ENCODE measurements around the gene BTBD9.

Gene BTBD9

DNA sequence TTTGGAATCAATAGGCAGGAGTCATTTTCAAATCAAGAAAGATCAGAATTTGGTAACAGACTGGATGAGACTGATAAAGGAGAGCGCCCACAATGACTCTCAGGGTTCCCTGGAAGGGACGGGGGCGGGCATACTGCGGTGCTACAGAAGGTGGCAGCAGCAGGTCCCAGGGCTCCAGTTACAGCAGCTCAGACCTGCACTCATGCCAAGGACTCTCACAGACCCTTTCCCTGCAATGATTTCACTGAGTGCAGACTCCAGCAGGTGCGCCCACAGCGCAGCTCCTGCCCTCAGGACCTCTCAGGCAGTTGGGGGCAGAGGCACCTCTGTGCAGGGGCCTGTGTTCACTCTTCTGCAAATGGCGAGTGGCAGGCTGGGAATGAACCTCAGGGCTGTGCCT lies 460.4 kb downstream of the BTBD9 start:
- Histone ChIP-seq H3K9me3 (ENCODE audit: control insufficient read depth, insufficient read depth, low read length) (no peaks in the 10 kb centered on the region), H3K4me1 (ENCODE audit: control insufficient read depth, insufficient read depth, low read length) (no peaks in the 10 kb centered on the region), H3K27me3 (ENCODE audit: control insufficient read depth, insufficient read depth, low read length) (no peaks in the 10 kb centered on the region), H3K27ac (ENCODE audit: low read length) (no peak overlapping the region), H3K4me3 (ENCODE audit: low read length) (no peak overlapping the region), H3K36me3 (ENCODE audit: control insufficient read depth, insufficient read depth, low read length) (no peaks in the 10 kb centered on the region)
- WGBS (ENCODE audit: insufficient coverage, insufficient read length): no CpG with 5 or more reads among the region's 7 CpGs
- no peak for DNase-seq (ENCODE audit: low read depth, low spot score)

DNA sequence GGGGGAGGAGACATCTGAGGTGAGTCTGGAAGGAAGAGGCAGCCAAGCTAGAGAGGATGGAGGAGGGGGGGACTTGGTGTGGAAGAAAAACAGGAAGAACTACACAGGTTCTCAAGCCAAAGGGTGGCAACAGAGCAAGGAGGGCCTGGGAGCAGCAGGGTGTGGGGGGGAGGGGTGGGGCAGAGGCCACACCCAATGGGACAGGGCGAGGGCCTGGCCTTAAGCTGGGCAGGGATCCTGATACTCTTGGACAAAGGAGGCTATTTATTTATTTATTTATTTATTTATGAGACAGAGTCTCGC lies 461.2 kb downstream of the BTBD9 start:
- no CpG with 5 or more reads among the region's 2 CpGs for WGBS (ENCODE audit: insufficient coverage, insufficient read length)
- H3K27ac ChIP-seq (ENCODE audit: low read length): no peak overlapping the region
- no peaks in the 10 kb centered on the region for H3K9me3 ChIP-seq (ENCODE audit: control insufficient read depth, insufficient read depth, low read length)
- H3K27me3 ChIP-seq (ENCODE audit: control insufficient read depth, insufficient read depth, low read length): no peaks in the 10 kb centered on the region
- H3K4me3 ChIP-seq (ENCODE audit: low read length): no peak overlapping the region
- no peak for DNase-seq (ENCODE audit: low read depth, low spot score)
- no peaks in the 10 kb centered on the region for H3K4me1 ChIP-seq (ENCODE audit: control insufficient read depth, insufficient read depth, low read length)
- no peaks in the 10 kb centered on the region for H3K36me3 ChIP-seq (ENCODE audit: control insufficient read depth, insufficient read depth, low read length)

DNA sequence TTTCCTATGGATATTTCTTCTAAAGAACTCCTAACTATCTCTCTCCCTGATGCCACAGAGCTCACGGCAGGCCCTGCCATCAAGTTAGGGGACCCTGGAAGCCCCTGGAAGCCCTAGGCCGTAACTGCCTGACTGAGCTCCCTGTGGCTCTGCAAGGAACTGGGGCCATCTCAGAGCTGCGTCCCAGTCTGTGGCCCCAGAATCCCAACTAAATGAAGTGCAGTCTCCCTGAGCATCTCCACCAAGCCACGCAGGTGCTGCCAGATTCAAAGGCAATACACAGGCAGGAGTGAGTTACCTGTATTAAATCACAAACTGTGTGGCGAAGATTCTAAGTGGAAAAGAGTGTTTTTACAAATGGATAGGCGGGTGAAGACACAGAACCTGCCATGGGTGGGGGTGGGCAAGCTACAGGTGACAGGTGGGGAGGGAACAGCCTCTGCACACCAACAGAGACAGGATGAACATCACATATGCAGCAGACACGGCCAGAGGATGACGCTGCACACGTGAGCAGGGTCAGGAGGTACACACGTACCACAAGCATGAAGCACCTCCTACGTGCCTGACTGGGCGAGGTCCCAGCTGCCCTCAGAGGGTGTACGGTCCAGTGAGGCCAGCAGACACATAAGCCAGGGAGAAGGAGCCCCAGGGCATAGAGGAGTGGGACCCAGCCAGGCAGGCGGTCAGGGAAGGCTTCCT lies 461.7 kb downstream of the BTBD9 start:
- WGBS (ENCODE audit: insufficient coverage, insufficient read length): no CpG with 5 or more reads among the region's 14 CpGs
- Histone ChIP-seq H3K36me3 (ENCODE audit: control insufficient read depth, insufficient read depth, low read length) (no peaks in the 10 kb centered on the region), H3K4me1 (ENCODE audit: control insufficient read depth, insufficient read depth, low read length) (no peaks in the 10 kb centered on the region), H3K27me3 (ENCODE audit: control insufficient read depth, insufficient read depth, low read length) (no peaks in the 10 kb centered on the region), H3K9me3 (ENCODE audit: control insufficient read depth, insufficient read depth, low read length) (no peaks in the 10 kb centered on the region), H3K4me3 (ENCODE audit: low read length) (no peak overlapping the region), H3K27ac (ENCODE audit: low read length) (no peak overlapping the region)
- DNase-seq (ENCODE audit: low read depth, low spot score): no peak

DNA sequence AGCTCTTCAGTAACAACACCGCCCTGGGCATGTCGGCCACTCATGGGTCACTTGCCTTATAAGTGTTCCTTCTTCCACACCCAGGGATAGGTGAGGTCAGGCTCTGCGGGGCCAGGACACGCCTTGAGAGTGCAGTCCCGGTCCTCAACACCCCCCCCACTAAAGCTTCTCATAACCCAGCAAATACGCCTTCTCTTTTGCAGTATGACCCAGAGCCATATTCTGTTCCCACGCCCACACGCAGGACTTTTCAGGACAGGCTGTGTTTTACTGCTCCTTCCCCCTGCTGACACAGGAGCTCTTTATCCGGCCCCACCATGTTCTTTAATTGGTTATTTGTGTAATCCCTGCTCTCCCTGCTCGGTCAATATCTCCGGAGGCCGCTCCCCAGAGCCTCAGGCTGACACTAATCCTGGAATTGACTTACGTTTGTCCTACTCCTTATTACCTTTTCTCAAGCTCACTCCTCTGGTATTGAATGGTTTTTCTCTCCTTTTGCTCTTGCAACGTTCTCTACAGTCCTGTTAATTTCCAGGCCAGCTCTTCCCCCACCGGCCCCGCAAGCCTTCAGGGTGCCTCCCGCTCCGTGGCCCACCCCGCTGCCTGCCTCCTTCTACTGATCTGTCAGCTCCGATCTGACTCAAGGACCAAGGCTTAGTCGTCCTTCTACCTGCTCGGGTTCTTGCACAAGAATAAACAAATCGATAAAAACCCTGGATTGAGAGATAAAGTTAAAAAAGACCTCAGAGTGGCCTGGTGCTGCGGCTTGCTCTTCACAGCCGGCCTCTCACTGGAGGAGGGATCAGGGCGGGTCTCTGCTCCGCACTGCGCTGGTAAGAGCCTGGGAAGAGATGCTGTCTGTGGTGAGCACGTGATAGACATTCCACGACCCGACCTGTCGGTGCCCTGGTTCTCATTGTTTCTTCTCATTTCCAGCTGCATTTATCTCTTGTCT lies 462.7 kb downstream of the BTBD9 start:
- H3K4me1 ChIP-seq (ENCODE audit: control insufficient read depth, insufficient read depth, low read length): no peaks in the 10 kb centered on the region
- no peak for DNase-seq (ENCODE audit: low read depth, low spot score)
- H3K36me3 ChIP-seq (ENCODE audit: control insufficient read depth, insufficient read depth, low read length): no peaks in the 10 kb centered on the region
- no peaks in the 10 kb centered on the region for H3K27me3 ChIP-seq (ENCODE audit: control insufficient read depth, insufficient read depth, low read length)
- no peak overlapping the region for H3K4me3 ChIP-seq (ENCODE audit: low read length)
- no peak overlapping the region for H3K27ac ChIP-seq (ENCODE audit: low read length)
- H3K9me3 ChIP-seq (ENCODE audit: control insufficient read depth, insufficient read depth, low read length): no peaks in the 10 kb centered on the region
- WGBS (ENCODE audit: insufficient coverage, insufficient read length): no CpG with 5 or more reads among the region's 32 CpGs

DNA sequence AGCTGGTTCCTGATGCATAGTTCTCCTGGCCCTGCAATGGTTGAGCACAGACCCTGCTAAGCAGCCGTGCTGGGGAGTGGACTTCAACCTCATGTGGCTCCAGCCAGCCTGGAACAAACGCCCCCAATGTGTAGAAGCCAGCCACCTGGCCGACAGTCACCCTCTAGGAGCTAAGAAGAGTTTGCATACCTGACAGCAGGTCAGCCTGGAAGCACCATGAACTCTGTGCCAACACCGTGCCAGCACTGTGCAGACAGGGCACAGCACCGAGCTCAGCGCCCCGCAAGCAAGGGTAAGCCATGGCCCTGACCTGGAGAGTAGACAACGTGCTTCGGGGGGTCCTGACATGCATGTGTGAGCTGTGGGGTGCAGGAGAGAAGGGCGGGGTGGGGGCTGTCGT lies 463.9 kb downstream of the BTBD9 start:
- Histone ChIP-seq H3K27ac (ENCODE audit: low read length) (no peak overlapping the region), H3K4me1 (ENCODE audit: control insufficient read depth, insufficient read depth, low read length) (no peaks in the 10 kb centered on the region), H3K9me3 (ENCODE audit: control insufficient read depth, insufficient read depth, low read length) (no peaks in the 10 kb centered on the region), H3K27me3 (ENCODE audit: control insufficient read depth, insufficient read depth, low read length) (no peaks in the 10 kb centered on the region), H3K4me3 (ENCODE audit: low read length) (no peak overlapping the region), H3K36me3 (ENCODE audit: control insufficient read depth, insufficient read depth, low read length) (no peaks in the 10 kb centered on the region)
- DNase-seq (ENCODE audit: low read depth, low spot score): no peak
- WGBS (ENCODE audit: insufficient coverage, insufficient read length): no CpG with 5 or more reads among the region's 11 CpGs

DNA sequence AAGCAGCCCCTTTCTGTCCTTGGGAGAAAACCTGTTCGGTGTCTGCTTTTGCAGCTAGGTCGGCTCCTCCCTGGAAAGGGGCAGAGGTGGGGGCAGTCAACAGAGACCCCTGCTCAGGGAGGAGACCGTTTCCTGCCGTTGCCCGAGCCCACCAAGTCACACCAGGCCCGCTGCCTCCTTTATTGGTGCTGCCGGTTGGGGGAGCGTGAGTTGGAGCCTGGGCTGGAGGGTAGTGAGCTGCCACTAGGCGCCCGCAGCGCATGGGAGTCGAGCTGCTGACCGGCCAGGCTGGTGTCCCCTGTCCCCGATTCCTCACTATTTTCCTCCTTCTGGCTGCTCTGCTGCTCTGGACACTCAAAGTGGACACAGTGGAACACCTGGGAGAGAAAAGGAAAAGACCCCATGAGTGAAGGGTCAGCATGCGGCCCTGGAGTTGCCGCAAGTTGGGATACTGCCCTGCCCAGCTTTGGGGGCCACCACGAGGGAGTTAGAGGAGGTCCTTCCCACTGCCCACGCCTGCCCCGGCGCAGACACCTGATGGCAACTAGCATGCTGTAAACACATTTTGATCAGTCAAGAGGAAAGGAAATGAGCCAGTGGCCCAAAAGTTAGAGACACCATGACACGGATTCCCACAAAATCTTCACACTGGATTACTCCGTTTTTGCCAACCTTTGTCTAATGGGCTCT lies 464.8 kb downstream of the BTBD9 start:
- DNase-seq (ENCODE audit: low read depth, low spot score): no peak
- H3K4me3 ChIP-seq (ENCODE audit: low read length): no peak overlapping the region
- WGBS (ENCODE audit: insufficient coverage, insufficient read length): no CpG with 5 or more reads among the region's 22 CpGs
- no peaks in the 10 kb centered on the region for H3K27me3 ChIP-seq (ENCODE audit: control insufficient read depth, insufficient read depth, low read length)
- H3K9me3 ChIP-seq (ENCODE audit: control insufficient read depth, insufficient read depth, low read length): no peaks in the 10 kb centered on the region
- H3K27ac ChIP-seq (ENCODE audit: low read length): no peak overlapping the region
- peaks cover 6% of the 10 kb centered on the region; the same call in 1 of the 2 replicates for H3K4me1 ChIP-seq (ENCODE audit: control insufficient read depth, insufficient read depth, low read length)
- no peaks in the 10 kb centered on the region for H3K36me3 ChIP-seq (ENCODE audit: control insufficient read depth, insufficient read depth, low read length)

DNA sequence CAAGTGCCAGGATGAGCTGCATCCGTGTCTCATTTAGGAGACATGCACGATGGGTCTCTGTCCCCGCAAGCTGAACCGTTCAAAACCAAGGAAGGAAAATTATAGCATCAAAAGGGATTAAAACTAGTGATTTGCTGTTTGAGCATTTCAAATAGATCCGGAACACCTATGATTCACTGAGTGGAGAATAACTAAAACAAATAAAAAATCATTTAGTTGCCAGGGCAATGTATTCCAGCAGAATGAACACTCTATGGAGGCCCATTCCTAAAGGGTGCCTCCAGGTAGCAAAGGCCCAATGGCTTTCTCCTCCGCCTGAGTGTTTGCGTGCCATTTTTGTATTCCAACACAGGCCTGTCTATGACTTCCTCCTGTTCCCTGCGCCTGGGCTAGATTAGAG lies 465.4 kb downstream of the BTBD9 start:
- H3K27ac ChIP-seq (ENCODE audit: low read length): no peak overlapping the region
- peaks cover 9% of the 10 kb centered on the region for H3K4me1 ChIP-seq (ENCODE audit: control insufficient read depth, insufficient read depth, low read length)
- no peak overlapping the region for H3K4me3 ChIP-seq (ENCODE audit: low read length)
- no peak for DNase-seq (ENCODE audit: low read depth, low spot score)
- H3K9me3 ChIP-seq (ENCODE audit: control insufficient read depth, insufficient read depth, low read length): no peaks in the 10 kb centered on the region
- H3K27me3 ChIP-seq (ENCODE audit: control insufficient read depth, insufficient read depth, low read length): no peaks in the 10 kb centered on the region
- H3K36me3 ChIP-seq (ENCODE audit: control insufficient read depth, insufficient read depth, low read length): no peaks in the 10 kb centered on the region
- WGBS (ENCODE audit: insufficient coverage, insufficient read length): no CpG with 5 or more reads among the region's 8 CpGs

DNA sequence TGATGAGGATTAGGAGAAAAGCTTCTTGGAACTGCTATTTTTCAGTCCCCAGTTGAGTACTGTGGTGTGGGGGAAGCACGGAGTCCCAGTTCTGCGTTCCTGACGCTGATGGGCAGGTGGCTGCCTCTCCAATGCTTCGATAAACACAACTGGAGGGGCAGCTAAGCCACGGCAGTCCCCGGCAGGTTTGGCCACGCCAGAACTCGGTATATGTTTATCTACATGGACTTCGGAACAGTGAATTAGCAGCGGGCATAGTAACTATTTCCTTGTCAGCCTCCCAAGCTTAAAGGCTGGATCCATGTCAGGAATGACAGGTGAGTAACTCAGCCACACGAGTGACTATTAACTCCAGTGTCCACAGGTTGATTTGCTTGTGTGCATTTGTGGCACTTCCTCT lies 465.8 kb downstream of the BTBD9 start:
- Histone ChIP-seq H3K4me1 (ENCODE audit: control insufficient read depth, insufficient read depth, low read length) (peaks cover 12% of the 10 kb centered on the region), H3K36me3 (ENCODE audit: control insufficient read depth, insufficient read depth, low read length) (no peaks in the 10 kb centered on the region), H3K27ac (ENCODE audit: low read length) (no peak overlapping the region), H3K4me3 (ENCODE audit: low read length) (no peak overlapping the region), H3K27me3 (ENCODE audit: control insufficient read depth, insufficient read depth, low read length) (no peaks in the 10 kb centered on the region), H3K9me3 (ENCODE audit: control insufficient read depth, insufficient read depth, low read length) (no peaks in the 10 kb centered on the region)
- no peak for DNase-seq (ENCODE audit: low read depth, low spot score)
- whole genome bisulfite sequencing (ENCODE audit: insufficient coverage, insufficient read length): no CpG with 5 or more reads among the region's 11 CpGs

DNA sequence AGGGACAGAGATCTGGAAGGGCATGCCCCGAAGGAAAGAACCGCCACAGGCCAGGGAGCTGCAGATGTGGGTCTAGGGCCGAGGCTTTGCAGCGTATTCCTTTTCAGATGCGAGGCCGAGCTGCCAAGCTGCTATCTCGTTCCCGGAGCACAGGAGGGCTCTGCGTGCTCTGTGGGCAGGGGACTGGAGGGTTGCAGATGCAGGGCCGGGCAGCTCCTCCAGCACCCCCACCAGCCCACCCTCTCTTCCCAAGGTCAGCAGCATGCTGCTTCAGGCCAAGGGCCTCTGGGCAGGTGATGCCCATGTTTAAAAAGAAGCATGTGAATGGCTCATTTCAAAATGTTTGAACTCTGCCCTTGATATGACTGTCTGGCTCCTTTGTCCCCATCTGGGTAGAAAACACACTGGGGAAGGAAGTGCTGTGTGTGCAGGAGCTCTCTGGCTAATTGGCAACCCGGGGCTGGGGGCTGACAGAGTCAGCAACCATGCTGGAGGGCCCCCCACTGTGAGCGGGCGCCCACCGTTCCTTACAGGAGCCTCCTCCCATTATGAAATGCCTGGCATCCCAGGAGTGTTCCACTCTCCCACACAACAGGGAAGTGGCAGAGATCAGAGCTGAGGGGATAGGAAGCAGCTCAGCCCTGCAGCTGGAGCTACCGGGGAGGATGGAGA lies 466.9 kb downstream of the BTBD9 start:
- Histone ChIP-seq H3K9me3 (ENCODE audit: control insufficient read depth, insufficient read depth, low read length) (no peaks in the 10 kb centered on the region), H3K4me1 (ENCODE audit: control insufficient read depth, insufficient read depth, low read length) (peaks cover 12% of the 10 kb centered on the region), H3K4me3 (ENCODE audit: low read length) (no peak overlapping the region), H3K36me3 (ENCODE audit: control insufficient read depth, insufficient read depth, low read length) (no peaks in the 10 kb centered on the region), H3K27me3 (ENCODE audit: control insufficient read depth, insufficient read depth, low read length) (no peaks in the 10 kb centered on the region), H3K27ac (ENCODE audit: low read length) (no peak overlapping the region)
- WGBS (ENCODE audit: insufficient coverage, insufficient read length): no CpG with 5 or more reads among the region's 15 CpGs
- DNase-seq (ENCODE audit: low read depth, low spot score): no peak

Data from iPS DF 6.9 (cell line).